GM20000 (cell line): ENCODE results near the gene PBXIP1.

Experiments
- DNase-seq: peaks from one replicate; pipeline ENCODE4 v3.0.0; 2012; ENCODE audit warnings: low spot score
- TF ChIP-seq, protein P1 (sequence below): IDR thresholded peaks from 2 replicates; pipeline ENCODE4 v1.5.1; 2012; ENCODE audit warnings: mild to moderate bottlenecking, control low read depth; ENCODE audit errors: extremely low read depth, missing control alignments

PBXIP1 gene

DNA sequence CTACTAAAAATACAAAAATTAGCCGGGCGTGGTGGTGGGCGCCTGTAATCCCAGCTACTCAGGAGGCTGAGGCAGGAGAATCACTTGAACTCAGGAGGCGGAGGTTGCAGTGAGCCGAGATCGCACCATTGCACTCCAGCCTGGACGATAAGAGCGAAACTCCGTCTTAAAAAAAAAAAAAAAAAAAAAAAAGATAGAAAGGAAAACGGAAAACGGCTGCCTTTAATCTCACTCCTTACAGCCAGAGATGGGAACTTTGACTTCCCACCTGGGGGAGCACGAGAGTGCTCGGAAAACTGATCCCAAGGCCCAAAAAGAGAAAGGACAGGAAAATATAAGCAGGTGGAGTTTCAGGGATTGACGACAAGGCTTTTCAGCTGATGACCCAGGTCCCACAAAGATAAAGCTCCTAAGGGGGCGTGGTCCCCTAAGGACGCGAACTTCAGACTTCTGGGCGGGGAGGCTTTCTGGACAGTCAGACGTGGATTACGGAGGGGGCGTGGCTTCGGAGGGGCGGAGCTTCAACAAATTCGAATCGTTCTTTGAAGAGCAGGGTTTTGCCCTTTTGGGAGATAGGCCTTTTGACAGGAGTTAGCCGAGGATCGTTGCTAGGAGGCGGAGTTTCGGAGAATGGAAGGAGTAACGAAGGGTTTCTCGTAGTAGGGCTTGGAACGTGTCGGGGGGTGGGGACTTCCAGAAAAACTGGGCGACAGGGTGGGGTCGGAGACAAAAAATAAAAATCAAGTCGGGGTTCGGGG is 17.6 kb upstream of the PBXIP1 start:
- TF ChIP-seq, protein P1, sequence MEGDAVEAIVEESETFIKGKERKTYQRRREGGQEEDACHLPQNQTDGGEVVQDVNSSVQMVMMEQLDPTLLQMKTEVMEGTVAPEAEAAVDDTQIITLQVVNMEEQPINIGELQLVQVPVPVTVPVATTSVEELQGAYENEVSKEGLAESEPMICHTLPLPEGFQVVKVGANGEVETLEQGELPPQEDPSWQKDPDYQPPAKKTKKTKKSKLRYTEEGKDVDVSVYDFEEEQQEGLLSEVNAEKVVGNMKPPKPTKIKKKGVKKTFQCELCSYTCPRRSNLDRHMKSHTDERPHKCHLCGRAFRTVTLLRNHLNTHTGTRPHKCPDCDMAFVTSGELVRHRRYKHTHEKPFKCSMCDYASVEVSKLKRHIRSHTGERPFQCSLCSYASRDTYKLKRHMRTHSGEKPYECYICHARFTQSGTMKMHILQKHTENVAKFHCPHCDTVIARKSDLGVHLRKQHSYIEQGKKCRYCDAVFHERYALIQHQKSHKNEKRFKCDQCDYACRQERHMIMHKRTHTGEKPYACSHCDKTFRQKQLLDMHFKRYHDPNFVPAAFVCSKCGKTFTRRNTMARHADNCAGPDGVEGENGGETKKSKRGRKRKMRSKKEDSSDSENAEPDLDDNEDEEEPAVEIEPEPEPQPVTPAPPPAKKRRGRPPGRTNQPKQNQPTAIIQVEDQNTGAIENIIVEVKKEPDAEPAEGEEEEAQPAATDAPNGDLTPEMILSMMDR = no peak
- peak; percentile 88 for DNase-seq

DNA sequence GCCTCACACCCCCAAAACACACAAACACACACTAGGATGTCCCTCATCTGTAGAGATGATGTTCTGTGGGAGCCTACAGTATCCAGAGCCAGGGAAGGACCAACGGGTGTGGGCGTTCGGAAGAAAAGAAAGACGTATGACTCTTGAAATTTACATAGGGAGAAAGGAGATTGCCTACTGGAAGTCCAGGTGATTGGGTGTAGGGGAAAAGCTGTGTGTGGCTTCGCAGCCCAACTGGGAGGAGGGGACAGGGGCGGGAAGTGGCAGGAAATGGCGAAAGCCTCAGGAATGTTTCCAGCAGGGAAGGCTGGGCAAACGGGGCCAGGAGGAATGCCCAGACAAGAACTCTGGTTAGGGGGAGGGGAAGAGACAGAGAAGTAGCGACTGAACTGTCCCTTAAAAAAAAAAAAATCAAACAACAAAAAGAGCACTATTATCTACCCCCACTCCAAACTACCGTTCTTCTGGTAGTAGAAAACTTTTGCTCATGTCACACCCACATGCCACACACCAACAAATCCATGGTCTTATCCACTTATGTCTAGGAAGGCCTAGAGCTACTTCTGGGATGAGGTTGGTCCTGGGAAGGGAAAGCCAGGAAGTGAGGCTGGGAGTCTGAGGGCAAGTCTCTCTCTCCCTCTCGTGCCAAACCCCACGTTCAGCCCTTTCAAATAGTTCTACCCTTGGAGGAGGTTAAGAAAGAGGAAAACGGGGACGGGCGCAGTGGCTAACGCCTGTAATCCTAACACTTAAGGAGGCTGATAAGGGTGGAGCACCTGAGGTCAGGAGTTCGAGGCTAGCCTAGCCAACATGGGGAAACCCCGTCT is 16.8 kb upstream of the PBXIP1 start:
- TF ChIP-seq, protein P1 = no peak
- no peak for DNase-seq

DNA sequence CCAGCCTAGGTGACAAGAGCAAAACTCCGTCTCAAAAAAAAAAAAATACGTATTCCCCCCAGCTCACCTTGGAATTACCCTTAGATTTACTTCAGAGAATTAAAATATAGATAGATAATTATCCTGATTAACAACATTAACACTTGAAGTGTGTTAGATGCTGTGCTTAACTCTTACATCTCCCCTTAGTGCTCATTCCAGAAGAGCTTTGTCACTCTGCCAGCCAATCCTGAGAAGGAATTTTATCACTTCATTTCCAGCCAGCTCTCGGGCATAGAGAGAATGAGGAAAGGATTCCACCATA is 16.3 kb upstream of the PBXIP1 start:
- DNase-seq = no peak
- TF ChIP-seq, protein P1 = no peak

DNA sequence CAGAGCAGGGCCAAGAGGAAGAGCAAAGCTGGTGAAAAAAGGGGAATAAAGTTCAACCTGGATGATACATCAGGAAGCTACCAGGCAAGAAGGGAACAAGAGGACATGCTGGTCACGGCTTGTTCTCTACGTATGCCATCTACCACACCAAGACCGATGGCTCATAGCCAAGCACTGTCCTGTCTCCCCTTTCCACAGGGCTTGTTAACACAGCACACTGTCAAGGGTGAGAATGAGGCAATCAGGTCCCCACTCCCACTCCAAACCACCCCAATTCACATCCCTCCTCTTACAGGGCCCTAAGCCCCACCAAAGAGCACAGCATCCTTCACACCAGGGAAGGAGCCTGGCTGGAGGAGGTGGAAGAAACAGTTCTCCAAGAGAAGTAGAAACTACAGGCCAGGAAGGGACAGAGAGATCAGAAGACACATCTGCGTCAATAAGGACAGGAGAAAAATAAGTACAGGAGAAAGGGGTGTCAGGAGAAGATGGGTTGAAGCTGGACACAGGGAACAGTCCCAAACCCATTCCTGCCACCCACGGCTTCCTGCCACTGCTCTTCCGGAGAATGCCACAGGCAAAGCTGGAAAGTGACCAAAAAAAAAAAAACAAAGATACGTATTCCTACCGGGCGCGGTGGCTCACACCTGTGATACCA is 15.6 kb upstream of the PBXIP1 start:
- DNase-seq = no peak
- TF ChIP-seq, protein P1 = no peak

DNA sequence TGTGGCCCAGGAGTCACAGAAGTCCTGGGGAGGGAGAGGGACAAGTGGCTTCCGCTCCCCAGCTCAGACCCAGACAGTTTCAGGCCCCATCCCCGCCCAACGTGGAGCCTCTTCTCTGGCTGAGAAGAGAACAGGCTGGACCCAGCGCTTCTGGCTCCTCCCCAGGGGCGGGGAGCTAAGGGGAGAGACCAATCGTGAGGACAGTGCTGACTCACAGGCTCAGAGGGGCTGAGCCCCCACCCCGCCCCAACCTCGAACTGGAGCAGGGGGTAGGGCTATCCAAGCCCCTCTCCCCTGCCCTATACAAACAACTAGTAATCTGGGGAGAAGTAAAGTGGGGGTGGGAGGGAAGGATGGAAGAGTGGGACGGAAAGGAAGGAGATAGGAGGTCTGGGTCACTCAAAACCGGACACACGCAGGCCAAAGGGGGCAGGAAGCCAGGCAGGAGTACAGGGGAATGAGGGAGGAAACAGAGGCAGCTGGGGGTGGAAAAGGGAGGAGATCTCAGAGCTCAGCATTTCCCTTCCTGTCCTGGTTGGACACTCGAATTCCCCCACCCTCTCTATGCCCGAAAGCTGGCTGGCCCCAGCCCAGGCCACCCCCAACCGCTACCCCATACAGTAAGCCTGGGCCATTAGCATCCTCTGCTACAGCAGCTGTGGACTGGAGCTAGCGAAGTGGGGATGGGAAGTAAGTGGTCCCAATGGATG is 14.9 kb upstream of the PBXIP1 start, which contains the start of gene SHC1:
Gene SHC1 (minus strand): TSS at position 117 of the 710 bp plus-strand sequence. CDS start 221 bp downstream, outside the sequence.
- DNase-seq = peak; percentile 77
- TF ChIP-seq, protein P1 = no peak

DNA sequence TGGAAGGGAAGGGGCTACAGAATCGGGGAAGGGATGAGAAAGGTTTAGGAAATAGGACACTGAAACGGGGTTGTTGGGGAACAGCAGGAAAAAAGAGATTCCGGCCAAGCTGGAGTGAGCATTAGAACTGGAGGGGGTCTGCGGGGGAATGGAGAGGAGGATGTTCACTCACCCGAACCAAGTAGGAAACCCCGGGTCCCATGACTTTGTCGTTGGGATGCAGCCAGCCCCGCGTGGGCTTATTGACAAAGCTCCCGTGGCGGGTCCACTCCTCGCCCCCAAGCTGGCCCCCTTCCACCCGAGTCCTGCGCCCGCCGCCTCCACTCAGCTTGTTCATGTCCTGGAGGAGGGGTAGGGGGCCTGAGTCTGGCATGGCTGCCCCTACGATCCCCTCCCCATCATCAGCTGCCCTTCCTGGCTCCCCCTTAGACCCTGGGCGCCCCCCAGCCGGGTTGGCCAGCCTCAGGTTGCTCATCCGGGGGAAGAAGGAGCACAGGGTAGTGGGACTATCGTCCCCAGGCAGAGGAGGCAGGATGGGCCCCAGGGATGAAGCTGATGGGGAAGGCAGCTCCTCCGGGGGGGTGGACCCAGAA is 14.1 kb upstream of the PBXIP1 start:
- DNase-seq = no peak
- TF ChIP-seq, protein P1 = no peak
